Measurements from ENCODE around the gene OSTM1.

The OSTM1 gene

GRCh38 chr6:108074057-108074358 is 533 bp downstream of the OSTM1 start:
- Mint-ChIP-seq H3K4me3 (peak overlapping the region; percentile 92), H3K9me3 (ENCODE audit: low read depth) (no peaks in the 10 kb centered on the region), H3K4me1 (ENCODE audit: low read depth) (peaks cover 20% of the 10 kb centered on the region), H3K36me3 (no peaks in the 10 kb centered on the region), H3K27ac (peak overlapping the region; percentile 24), H3K27me3 (peaks cover 2% of the 10 kb centered on the region)

GRCh38 chr6:108071736-108072276 is 2.7 kb downstream of the OSTM1 start:
- Mint-ChIP-seq H3K36me3 (no peaks in the 10 kb centered on the region), H3K9me3 (ENCODE audit: low read depth) (no peaks in the 10 kb centered on the region), H3K27ac (no peak overlapping the region), H3K27me3 (no peaks in the 10 kb centered on the region), H3K4me3 (no peak overlapping the region), H3K4me1 (ENCODE audit: low read depth) (peaks cover 20% of the 10 kb centered on the region)

DNA sequence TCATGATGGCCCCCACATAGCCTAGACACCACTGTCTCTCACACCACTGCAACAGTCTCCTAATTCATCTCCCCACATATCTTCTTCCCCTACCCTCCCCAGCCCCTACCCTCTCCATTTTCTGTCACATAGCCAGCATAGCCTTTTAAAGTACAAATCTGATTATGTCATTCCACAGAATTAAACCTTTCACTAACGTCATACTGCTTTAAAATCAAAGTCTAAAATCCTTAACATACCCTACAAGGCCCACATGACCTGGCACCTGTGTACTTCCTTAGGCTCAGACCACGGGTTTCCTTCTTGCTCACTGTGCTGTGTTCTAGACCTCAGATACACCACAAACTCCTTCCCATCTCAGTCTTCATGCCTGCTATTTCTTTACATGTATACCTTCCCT is 5.9 kb downstream of the OSTM1 start:
- H3K27ac Mint-ChIP-seq = no peak overlapping the region
- H3K4me1 Mint-ChIP-seq (ENCODE audit: low read depth) = peaks cover 17% of the 10 kb centered on the region
- H3K27me3 Mint-ChIP-seq = no peaks in the 10 kb centered on the region
- no peaks in the 10 kb centered on the region for H3K9me3 Mint-ChIP-seq (ENCODE audit: low read depth)
- H3K36me3 Mint-ChIP-seq = peaks cover 2% of the 10 kb centered on the region
- no peak overlapping the region for H3K4me3 Mint-ChIP-seq

DNA sequence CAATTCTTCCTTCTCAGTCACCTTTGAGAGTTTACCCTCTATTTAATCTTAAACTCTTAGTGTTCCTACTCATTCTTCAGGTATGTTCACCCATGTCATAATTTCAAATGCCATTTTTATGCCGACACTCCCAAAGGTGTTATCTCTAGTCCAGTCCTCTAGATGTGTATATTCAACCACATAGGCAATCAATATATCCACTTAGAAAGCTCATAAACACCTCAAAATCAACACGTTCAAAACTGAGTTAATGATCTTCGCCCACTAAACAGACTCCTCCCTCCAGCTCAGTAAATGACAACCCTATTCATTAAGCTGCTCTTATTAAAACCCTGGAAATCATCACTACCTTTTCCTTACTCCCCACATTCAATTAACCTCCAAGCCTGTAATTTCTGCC is 6.4 kb downstream of the OSTM1 start:
- peaks cover 2% of the 10 kb centered on the region for H3K36me3 Mint-ChIP-seq

GRCh38 chr6:108052706-108053105 is 21.8 kb downstream of the OSTM1 start:
- Mint-ChIP-seq H3K27me3 (no peaks in the 10 kb centered on the region), H3K9me3 (ENCODE audit: low read depth) (no peaks in the 10 kb centered on the region), H3K4me3 (no peak overlapping the region), H3K27ac (no peak overlapping the region), H3K36me3 (peaks cover 13% of the 10 kb centered on the region), H3K4me1 (ENCODE audit: low read depth) (no peaks in the 10 kb centered on the region)

More for the DNA sequence above, 6.4 kb downstream of the OSTM1 start:
- Mint-ChIP-seq H3K27me3 (no peaks in the 10 kb centered on the region), H3K9me3 (ENCODE audit: low read depth) (no peaks in the 10 kb centered on the region), H3K27ac (no peak overlapping the region), H3K4me3 (no peak overlapping the region), H3K4me1 (ENCODE audit: low read depth) (peaks cover 12% of the 10 kb centered on the region)

DNA sequence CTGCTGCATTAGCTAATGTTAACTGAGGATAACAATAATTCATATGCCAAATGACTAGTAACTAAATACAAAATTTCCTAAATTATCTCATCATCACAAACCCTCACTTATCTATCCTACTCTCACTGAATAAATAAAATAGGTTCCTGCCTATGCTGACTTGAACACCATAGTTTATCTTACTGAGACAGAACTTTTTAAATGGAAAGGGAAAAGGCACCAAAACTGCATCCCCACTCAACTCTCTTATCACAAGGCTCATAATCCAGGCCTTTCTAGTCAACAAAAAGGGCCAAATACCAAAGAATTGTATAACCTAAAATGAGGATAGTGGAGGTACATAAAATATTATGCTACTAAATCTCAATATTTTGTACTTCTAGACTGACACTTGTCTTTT is 23.1 kb downstream of the OSTM1 start:
- Mint-ChIP-seq H3K9me3 (ENCODE audit: low read depth) (no peaks in the 10 kb centered on the region), H3K27me3 (no peaks in the 10 kb centered on the region), H3K36me3 (peaks cover 14% of the 10 kb centered on the region), H3K4me3 (no peak overlapping the region), H3K27ac (no peak overlapping the region), H3K4me1 (ENCODE audit: low read depth) (no peaks in the 10 kb centered on the region)

DNA sequence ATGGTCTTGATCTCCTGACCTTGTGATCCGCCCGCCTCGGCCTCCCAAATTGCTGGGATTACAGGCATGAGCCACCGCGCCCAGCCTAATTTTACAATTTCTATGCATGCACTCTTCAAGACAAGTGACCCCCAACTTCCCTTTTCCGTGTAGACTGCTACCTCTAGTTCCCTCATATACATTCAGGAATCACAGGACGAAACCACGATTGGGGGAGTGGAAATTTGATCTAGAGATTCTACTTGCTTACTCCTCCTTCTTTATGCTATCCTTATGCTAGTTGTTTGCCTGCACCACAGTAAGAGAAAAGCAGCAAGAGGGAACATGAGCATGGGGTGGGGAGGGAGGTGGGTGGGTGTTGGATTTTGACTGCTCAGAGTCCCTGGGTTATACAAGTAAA is 34.9 kb downstream of the OSTM1 start:
- Mint-ChIP-seq H3K4me3 (no peak overlapping the region), H3K27me3 (no peaks in the 10 kb centered on the region), H3K36me3 (peaks cover 10% of the 10 kb centered on the region), H3K9me3 (ENCODE audit: low read depth) (no peaks in the 10 kb centered on the region), H3K4me1 (ENCODE audit: low read depth) (no peaks in the 10 kb centered on the region), H3K27ac (no peak overlapping the region)

- H3K36me3 Mint-ChIP-seq = peaks cover 13% of the 10 kb centered on the region
- no peaks in the 10 kb centered on the region for H3K4me1 Mint-ChIP-seq (ENCODE audit: low read depth)
Observed at GRCh38 chr6:108036884-108037283, 37.7 kb downstream of the OSTM1 start.

DNA sequence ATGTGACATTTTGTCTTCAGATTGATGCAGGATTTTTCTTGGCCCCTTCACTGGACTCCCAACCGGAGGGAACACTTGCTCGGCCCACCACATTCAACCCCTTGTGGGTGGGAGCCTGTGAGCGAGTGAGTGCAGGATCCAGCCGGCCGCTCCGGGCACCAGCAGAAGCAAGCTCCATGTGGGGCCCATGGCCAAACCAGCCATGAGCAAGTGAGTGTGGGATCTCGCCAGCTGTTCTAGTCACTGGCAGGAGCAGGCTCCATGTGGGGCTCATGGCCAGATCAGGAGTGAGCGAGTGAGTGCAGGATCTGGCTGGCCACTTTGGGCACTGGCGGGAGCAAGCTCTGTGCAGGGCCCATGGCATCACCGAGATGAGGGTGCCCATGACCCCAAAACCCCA is 42.6 kb downstream of the OSTM1 start:
- Mint-ChIP-seq H3K27me3 (no peaks in the 10 kb centered on the region), H3K4me1 (ENCODE audit: low read depth) (no peaks in the 10 kb centered on the region), H3K36me3 (peaks cover 8% of the 10 kb centered on the region), H3K27ac (no peak overlapping the region), H3K4me3 (no peak overlapping the region), H3K9me3 (ENCODE audit: low read depth) (no peaks in the 10 kb centered on the region)

More at GRCh38 chr6:108036884-108037283, 37.7 kb downstream of the OSTM1 start:
- no peaks in the 10 kb centered on the region for H3K27me3 Mint-ChIP-seq
- no peaks in the 10 kb centered on the region for H3K9me3 Mint-ChIP-seq (ENCODE audit: low read depth)
- H3K4me3 Mint-ChIP-seq = no peak overlapping the region
- no peak overlapping the region for H3K27ac Mint-ChIP-seq

DNA sequence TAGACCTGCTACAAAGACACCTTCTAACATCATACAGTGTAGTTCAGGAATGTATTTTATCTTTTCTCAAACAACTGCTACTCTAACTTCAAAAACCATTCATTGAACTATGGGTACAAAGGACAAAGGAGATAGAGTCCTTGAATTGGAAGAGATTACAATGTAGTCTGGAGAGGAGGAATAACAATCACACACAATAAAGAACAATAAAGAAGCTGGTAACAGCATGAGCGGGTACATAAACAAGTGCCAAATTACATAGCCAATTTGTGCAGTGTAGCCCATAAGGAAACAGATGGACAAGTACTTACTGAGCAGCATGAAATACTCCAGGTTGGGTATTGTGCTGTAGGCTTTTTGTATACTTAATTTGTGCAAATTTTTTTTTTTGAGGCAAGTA is 44.3 kb downstream of the OSTM1 start:
- H3K27me3 Mint-ChIP-seq = no peaks in the 10 kb centered on the region
- H3K36me3 Mint-ChIP-seq = peaks cover 4% of the 10 kb centered on the region
- no peak overlapping the region for H3K4me3 Mint-ChIP-seq
- H3K27ac Mint-ChIP-seq = no peak overlapping the region
- no peaks in the 10 kb centered on the region for H3K4me1 Mint-ChIP-seq (ENCODE audit: low read depth)
- no peaks in the 10 kb centered on the region for H3K9me3 Mint-ChIP-seq (ENCODE audit: low read depth)

DNA sequence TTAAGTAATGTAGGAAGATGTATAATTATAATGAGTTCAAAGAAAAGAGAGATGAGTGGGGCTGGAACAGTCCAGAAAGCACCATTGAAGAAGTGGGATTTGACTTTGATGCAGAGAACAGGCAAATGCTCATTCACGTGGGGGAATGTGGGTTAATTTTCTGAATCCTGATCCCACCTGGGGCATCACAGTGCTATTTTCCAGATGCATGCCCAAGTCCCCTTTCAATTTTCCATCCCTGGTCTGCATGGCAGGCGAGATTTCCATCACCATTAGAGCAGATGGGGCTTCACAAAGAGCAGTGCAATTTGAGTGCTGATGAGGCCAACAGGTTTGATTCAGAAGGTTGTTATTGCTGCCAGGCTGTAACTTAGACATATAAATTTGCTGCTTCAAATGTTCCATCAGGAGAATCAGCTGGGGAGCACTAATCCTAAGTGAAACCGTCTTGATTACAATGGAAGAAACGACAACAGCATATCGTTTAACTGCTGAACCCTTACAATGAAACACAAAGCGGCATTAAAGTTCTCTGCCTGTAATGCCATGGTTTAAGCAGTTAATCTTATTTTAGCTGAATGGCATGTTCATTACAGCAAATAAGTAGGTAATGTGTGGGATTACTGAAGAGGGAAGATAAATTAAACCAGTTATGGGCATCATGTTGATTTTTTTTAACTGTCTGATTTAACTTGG is 45.2 kb downstream of the OSTM1 start:
- Mint-ChIP-seq H3K4me3 (no peak overlapping the region), H3K27ac (no peak overlapping the region), H3K9me3 (ENCODE audit: low read depth) (no peaks in the 10 kb centered on the region), H3K27me3 (no peaks in the 10 kb centered on the region), H3K36me3 (peaks cover 4% of the 10 kb centered on the region), H3K4me1 (ENCODE audit: low read depth) (no peaks in the 10 kb centered on the region)

GRCh38 chr6:108027594-108027993 is 46.9 kb downstream of the OSTM1 start:
- Mint-ChIP-seq H3K4me3 (no peak overlapping the region), H3K27me3 (no peaks in the 10 kb centered on the region), H3K4me1 (ENCODE audit: low read depth) (no peaks in the 10 kb centered on the region), H3K9me3 (ENCODE audit: low read depth) (no peaks in the 10 kb centered on the region), H3K27ac (no peak overlapping the region), H3K36me3 (peaks cover 2% of the 10 kb centered on the region)

GRCh38 chr6:108027056-108027455 is 47.5 kb downstream of the OSTM1 start:
- no peak overlapping the region for H3K4me3 Mint-ChIP-seq
- H3K27ac Mint-ChIP-seq = no peak overlapping the region
- no peaks in the 10 kb centered on the region for H3K27me3 Mint-ChIP-seq
- H3K36me3 Mint-ChIP-seq = peaks cover 2% of the 10 kb centered on the region
- H3K4me1 Mint-ChIP-seq (ENCODE audit: low read depth) = no peaks in the 10 kb centered on the region
- no peaks in the 10 kb centered on the region for H3K9me3 Mint-ChIP-seq (ENCODE audit: low read depth)

DNA sequence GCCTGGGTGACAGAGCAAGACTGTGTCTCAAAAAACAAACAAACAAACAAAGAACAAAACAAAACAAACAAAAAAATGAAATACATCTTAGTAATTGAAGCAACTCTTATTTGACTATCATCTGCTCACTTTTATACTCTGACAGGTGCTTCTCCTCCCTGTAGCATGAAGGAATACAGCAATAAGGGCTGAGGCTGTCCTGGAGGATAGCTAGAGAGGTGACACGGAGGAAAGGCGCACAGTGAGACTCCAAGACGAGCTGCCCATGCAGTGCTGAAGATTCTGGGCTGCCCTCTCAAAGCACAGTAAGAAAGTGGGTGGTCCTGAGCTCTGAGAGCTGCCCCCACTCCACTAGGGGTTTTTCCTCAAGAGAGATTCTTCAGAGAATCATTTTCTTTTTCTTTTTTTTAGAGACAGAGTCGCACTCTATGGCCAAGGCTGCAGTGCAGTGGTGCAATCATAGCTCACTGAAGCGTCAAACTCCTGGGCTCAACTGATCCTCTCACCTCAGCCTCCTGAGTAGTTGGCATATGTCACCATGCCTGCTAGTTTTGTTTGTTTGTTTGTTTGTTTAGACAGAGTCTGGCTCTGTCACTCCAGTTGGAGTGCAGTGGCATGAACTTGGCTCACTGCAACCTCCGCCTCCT is 50.0 kb downstream of the OSTM1 start:
- Mint-ChIP-seq H3K27ac (no peak overlapping the region), H3K27me3 (no peaks in the 10 kb centered on the region), H3K36me3 (peaks cover 4% of the 10 kb centered on the region), H3K9me3 (ENCODE audit: low read depth) (no peaks in the 10 kb centered on the region), H3K4me3 (no peak overlapping the region), H3K4me1 (ENCODE audit: low read depth) (no peaks in the 10 kb centered on the region)

DNA sequence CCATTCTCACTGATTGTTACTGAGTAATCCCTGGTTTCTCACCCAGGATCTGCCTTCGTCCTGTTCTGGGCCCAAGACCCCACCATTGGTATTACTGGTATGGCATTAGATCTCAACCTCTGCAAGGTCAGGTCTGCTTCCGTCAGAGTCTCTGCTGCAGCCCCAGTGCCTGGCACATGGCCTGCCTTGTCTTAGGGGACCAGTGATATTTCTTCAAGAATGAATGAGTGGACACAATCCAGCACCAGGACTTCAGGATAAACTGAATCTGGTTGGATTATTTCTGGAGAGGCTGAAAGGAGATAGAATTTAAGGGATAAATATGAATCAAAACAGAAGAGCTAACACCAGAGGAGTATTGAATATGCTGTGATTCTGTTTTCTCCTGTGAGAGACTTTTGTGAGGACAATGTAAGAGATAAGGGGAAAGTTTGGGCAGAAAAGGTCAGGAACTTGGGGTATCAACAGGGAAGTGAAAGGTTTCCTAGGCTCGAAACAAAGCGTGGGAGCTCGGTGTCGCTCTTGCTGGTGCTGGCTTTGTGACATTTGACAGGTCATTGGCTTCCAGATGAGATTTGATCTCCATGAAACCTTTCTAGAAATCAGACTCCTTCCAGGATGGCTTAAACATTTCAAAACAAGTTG is 53.9 kb downstream of the OSTM1 start:
- peaks cover 3% of the 10 kb centered on the region for H3K27me3 Mint-ChIP-seq
- no peaks in the 10 kb centered on the region for H3K9me3 Mint-ChIP-seq (ENCODE audit: low read depth)
- no peaks in the 10 kb centered on the region for H3K4me1 Mint-ChIP-seq (ENCODE audit: low read depth)
- peaks cover 12% of the 10 kb centered on the region for H3K36me3 Mint-ChIP-seq
- no peak overlapping the region for H3K27ac Mint-ChIP-seq
- no peak overlapping the region for H3K4me3 Mint-ChIP-seq
